NCI-H2081 (cell line): Measurements from ENCODE around the gene UFD1.

Experiments used
- DNase-seq, 2 experiments: peaks; one replicate each; lab custom pipeline; 2025; lab: John Stamatoyannopoulos, UW

The UFD1 gene

GRCh38 chr22:19478901-19479354 lies at the start of gene UFD1:
Gene UFD1, minus strand, starts transcription at chr22:19479193. Its CDS starts 108 bp downstream, at chr22:19479085.
- DNase-seq = peak; percentile 68 to 81

- no peak for DNase-seq
These were observed 48.9 kb upstream of the UFD1 start for GRCh38 chr22:19527861-19528417.

- DNase-seq = no peak
These were observed 48.3 kb upstream of the UFD1 start for GRCh38 chr22:19527321-19527721.

- DNase-seq = no peak
These were observed 47.7 kb upstream of the UFD1 start for GRCh38 chr22:19526702-19527111.

GRCh38 chr22:19526076-19526701 lies 47.2 kb upstream of the UFD1 start:
- no peak for DNase-seq

- DNase-seq = no peak
These were observed 46.7 kb upstream of the UFD1 start for GRCh38 chr22:19525666-19526065.

GRCh38 chr22:19525116-19525660 lies 46.2 kb upstream of the UFD1 start:
- no peak for DNase-seq

- DNase-seq = no peak
These were observed 45.5 kb upstream of the UFD1 start, which contains the start of gene CLDN5 for GRCh38 chr22:19524170-19525115. Gene CLDN5, minus strand, starts transcription at chr22:19524410. Its CDS starts 155 bp downstream, at chr22:19524255.

- DNase-seq = no peak
These were observed 44.5 kb upstream of the UFD1 start for GRCh38 chr22:19523240-19524169.

GRCh38 chr22:19522881-19523239 lies 43.9 kb upstream of the UFD1 start:
- peak in 1 of 2 experiments; percentile 20 for DNase-seq

GRCh38 chr22:19522190-19522880 lies 43.3 kb upstream of the UFD1 start:
- peak; percentile 90 to 94 for DNase-seq

- no peak for DNase-seq
These were observed 41.7 kb upstream of the UFD1 start for GRCh38 chr22:19520566-19521305.

- DNase-seq = no peak
These were observed 41.0 kb upstream of the UFD1 start for GRCh38 chr22:19520007-19520406.

- no peak for DNase-seq
These were observed 40.3 kb upstream of the UFD1 start for GRCh38 chr22:19519041-19519926.

GRCh38 chr22:19518635-19519034 lies 39.6 kb upstream of the UFD1 start:
- no peak for DNase-seq

- DNase-seq = no peak
These were observed 39.1 kb upstream of the UFD1 start for GRCh38 chr22:19517919-19518611.

- DNase-seq = no peak
These were observed 38.1 kb upstream of the UFD1 start for GRCh38 chr22:19517171-19517500.

- no peak for DNase-seq
These were observed 37.6 kb upstream of the UFD1 start for GRCh38 chr22:19516378-19517170.
